GM21528 (cell line): ENCODE measurements around the gene NFAM1.

ENCODE experiments used
- ATAC-seq: cut with Tn5 transposase; IDR thresholded peaks from one replicate; pipeline ENCODE4 v1.9.1; 2021; ENCODE audit warnings: mild to moderate bottlenecking, moderate library complexity; ENCODE audit not compliant: unreplicated experiment, low FRiP score

NFAM1 gene

GRCh38 chr22:42417645-42418305 is 14.4 kb downstream of the NFAM1 start:
- ATAC-seq: no peak

GRCh38 chr22:42416671-42417230 is 15.5 kb downstream of the NFAM1 start:
- no peak for ATAC-seq

- ATAC-seq: no peak
Observed at GRCh38 chr22:42414565-42415303, 17.5 kb downstream of the NFAM1 start.

DNA sequence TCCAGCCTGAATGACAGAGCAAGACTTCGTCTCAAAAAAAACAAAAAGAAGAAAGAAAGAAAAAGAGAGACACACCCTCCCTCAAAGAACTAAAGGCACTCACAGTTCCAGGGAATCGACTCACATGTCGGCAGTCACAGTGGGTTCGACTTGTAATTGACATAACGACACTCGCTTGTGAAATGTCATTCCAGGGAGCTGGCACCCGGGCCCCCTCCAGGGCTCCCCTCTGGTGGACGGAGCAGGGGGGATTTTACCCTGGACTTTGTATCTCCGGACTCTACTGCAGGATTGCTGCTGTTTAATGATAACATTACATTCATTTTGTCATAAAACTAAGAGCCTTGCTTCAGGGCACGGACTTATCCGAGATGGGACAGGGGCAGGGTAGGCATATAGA is 18.2 kb downstream of the NFAM1 start:
- ATAC-seq: no peak

DNA sequence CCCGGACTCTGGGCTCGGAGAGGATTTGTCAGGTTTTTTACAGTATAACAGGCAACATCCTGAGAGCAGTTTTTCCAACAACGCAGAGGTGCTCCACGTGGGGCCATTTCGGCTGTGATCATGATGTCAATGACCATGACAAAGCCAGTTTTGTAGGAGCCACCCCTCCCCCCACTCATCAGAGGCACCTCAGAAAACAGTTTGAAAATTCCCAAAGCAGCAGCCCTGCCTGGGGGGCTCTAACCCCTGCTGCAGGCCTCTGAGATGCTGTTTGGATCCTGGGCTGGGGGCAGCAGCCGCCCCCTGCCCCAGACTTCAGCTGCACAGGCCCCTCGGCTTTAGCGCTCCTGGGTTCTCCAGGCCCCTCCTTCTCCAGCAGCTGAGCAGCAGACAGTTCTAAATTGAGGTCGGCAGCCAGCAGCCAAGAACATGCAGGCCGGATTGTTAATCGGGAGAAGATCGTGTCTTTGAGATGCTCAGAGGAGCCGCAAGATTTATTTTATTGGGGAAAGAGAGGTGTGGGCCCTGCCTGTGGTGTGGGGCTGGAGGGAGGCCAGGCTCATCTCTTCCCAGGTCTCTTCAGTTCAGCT is 19.4 kb downstream of the NFAM1 start:
- no peak for ATAC-seq

DNA sequence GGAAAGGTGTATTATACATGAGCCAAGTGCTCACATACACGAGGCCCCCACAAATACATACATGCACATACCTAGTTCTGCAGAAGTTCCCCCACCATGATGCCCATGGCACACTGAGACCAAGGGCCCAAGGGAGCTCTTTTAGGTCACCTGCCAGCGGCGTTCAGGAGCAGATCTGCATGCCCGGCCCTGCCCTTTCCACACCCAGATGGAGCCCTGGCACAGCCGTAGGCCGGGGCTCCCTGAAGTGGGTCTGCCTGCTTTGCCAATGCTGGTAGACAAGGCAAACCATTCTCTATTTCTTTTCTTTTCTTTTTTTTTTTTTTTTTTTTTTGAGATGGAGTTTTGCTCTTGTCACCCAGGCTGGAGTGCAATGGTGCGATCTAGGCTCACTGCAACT is 21.5 kb downstream of the NFAM1 start:
- no peak for ATAC-seq

DNA sequence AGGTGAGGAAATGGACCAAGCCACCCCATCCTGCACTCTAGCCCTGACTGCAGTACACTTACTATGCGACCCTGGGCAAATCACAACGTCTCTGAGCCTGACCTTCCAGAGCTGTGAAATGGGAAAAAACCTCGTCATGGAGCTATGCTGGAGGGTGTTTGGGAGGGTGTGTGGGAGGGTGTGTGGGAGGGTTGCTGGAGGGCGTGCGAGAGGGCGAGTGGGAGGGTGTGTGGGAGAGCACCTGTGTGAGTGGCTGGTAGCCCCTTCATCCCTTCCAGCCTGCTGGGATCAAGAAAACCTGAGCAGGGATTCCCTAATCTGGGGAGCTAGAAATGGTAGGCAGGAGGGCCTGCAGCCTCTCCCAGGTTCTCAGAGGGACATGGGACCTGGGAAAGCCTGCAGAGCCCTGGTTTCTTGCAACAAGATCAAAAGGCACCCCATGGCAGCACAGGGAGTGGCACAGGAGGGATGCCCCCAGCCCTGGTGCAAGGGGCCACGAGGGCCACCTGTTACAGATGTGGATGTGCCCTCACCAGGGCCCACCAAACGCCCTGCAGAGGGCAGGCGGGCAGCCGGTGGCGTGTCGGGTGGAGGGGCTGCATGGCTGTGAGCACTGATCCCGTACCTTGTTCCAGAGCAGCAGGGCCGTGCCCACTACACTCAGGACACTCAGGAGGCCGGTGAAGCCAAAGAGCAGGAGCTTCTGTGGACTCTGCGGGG is 23.2 kb downstream of the NFAM1 start:
- no peak for ATAC-seq

DNA sequence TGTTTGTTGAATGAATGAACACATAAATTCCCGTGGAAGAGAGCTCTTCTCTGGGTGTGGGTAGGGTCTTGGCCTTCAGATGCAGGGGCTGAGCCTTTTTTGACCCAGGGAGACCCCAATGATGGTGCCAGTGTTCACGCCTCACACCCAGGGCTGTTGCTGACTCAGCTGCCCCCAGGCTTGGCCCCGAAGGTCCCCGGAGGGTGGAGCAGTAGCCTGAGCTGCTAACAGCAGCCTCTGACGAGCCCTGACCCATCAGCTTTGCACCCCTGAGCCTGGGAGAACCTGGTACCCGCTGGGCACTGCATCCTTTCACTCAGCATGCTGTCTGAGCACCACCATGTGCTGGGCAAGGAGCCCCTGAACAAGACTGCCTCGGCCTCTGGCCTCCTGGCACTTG is 23.9 kb downstream of the NFAM1 start:
- ATAC-seq: no peak

GRCh38 chr22:42404266-42404665 is 27.9 kb downstream of the NFAM1 start:
- no peak for ATAC-seq

GRCh38 chr22:42401535-42402334 is 30.5 kb downstream of the NFAM1 start:
- ATAC-seq: no peak

- no peak for ATAC-seq
Observed at GRCh38 chr22:42400811-42401534, 31.2 kb downstream of the NFAM1 start.

- no peak for ATAC-seq
Observed at GRCh38 chr22:42399315-42400271, 32.6 kb downstream of the NFAM1 start.

GRCh38 chr22:42397332-42398249 is 34.6 kb downstream of the NFAM1 start:
- no peak for ATAC-seq

DNA sequence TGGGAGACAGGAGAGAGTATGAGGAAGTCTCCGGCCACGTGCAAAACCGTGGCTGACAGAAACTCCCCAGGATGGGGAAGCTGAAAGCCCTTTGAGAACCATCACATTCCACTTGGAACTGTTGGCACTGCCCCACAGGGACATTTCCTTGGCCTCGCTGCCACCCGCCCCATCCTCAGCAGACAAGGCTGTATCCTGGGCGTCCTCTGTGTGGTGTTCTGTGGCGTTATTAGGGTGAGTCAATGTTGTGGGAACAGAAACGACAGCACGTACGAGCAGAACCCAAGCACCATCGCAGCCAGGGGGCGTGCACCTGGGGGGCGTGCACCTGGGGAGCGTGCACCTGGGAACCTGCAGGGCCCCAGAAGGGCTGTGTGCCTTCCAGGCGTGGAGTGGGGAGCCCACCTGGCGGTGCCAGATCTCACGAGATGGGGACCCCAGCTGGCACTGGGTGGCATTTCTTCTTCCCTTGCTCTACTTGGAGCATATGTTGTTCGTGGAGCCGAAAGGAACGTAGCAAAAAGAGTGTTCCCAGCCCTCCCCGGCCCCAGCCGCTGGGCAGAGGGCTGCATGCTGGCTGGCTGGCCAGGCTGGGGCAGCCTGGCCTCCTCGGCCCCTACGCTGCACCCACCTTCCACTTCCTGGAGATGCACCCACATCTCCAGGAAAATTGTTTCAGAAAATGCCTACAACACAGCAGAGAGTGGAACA is 35.4 kb downstream of the NFAM1 start:
- no peak for ATAC-seq

GRCh38 chr22:42389143-42389542 is 43.1 kb downstream of the NFAM1 start:
- ATAC-seq: no peak

- ATAC-seq: no peak
Observed at GRCh38 chr22:42388130-42388797, 43.9 kb downstream of the NFAM1 start.
